IMR-90 (cell line): ENCODE results near the gene ID2. TPM values are rescaled to one million over a fixed set of nuclear protein-coding genes. Genes with fewer than 3 reads are reported as not detected.

Experiments
- ATAC-seq: fragments of 200-7000 bp; cut with Tn5 transposase; 2 replicates; pipeline ENCODE4 v1.9.1; 2020; ENCODE audit warnings: low read depth, mild to moderate bottlenecking, moderate library complexity
- BruUV-seq: library from RNA; stranded (reverse); fragments of 400-500 nt; replicated peaks from 2 replicates; lab custom pipeline; 2021; lab: Mats Ljungman, UMichigan
- CTCF ChIA-PET: fragments of 300-600 bp; formaldehyde crosslinking; extraction: SDS; loops from one replicate; lab custom pipeline; 2021; ENCODE audit warnings: antibody characterized with exemption; lab: Yijun Ruan, JAX
- POLR2A ChIA-PET: fragments of 300-600 bp; sonication (Branson Sonifier 250); formaldehyde crosslinking; loops from one replicate; lab custom pipeline; 2022; ENCODE audit warnings: antibody characterized with exemption; ENCODE audit not compliant: unreplicated experiment; lab: Charles Lee
- DNase-seq: peaks from one replicate; pipeline ENCODE4 v3.0.0; 2013
- H2AFZ ChIP-seq: replicated peaks from 2 replicates; pipeline ENCODE3; 2013; ENCODE audit warnings: low read length, mild to moderate bottlenecking; ENCODE audit not compliant: poor library complexity
- H2AK5ac ChIP-seq: 2 replicates; pipeline ENCODE4 v1.6.1; 2013; ENCODE audit warnings: low read depth, low read length, inconsistent platforms
- H2AK9ac ChIP-seq: replicated peaks from 2 replicates; pipeline ENCODE3; 2013; ENCODE audit warnings: mild to moderate bottlenecking, low read depth, low read length, moderate library complexity; ENCODE audit not compliant: poor library complexity
- H2BK120ac ChIP-seq: 2 replicates; pipeline ENCODE4 v1.6.1; 2013; ENCODE audit warnings: low read depth, low read length, inconsistent platforms
- H2BK15ac ChIP-seq: 3 replicates; pipeline ENCODE4 v1.6.1; 2013; ENCODE audit warnings: low read depth, low read length, inconsistent platforms
- H2BK20ac ChIP-seq: 2 replicates; pipeline ENCODE4 v1.6.1; 2013; ENCODE audit warnings: low read depth, mild to moderate bottlenecking, inconsistent platforms, low read length, moderate library complexity
- H2BK5ac ChIP-seq: 2 replicates; pipeline ENCODE4 v1.6.1; 2013; ENCODE audit warnings: mild to moderate bottlenecking, low read depth, low read length, inconsistent platforms; ENCODE audit not compliant: poor library complexity, severe bottlenecking
- H3K14ac ChIP-seq: replicated peaks from 2 replicates; pipeline ENCODE4 v1.6.1; 2013; ENCODE audit warnings: low read depth, low read length, inconsistent platforms
- H3K18ac ChIP-seq: 2 replicates; pipeline ENCODE4 v1.6.1; 2013; ENCODE audit warnings: low read depth, low read length, control low read depth
- H3K23ac ChIP-seq: 2 replicates; pipeline ENCODE4 v1.6.1; 2013; ENCODE audit warnings: low read depth, low read length, inconsistent platforms
- H3K27ac ChIP-seq: 2 replicates; pipeline ENCODE4 v1.5.1; 2013; ENCODE audit warnings: mild to moderate bottlenecking, control low read depth, low read length; ENCODE audit not compliant: insufficient read depth
- H3K27me3 ChIP-seq: 2 replicates; pipeline ENCODE4 v1.6.1; 2013; ENCODE audit warnings: low read length; ENCODE audit not compliant: control insufficient read depth, insufficient read depth
- H3K36me3 ChIP-seq: 2 replicates; pipeline ENCODE4 v1.6.1; 2013; ENCODE audit warnings: low read length, mixed read lengths; ENCODE audit not compliant: control insufficient read depth, insufficient read depth
- H3K4ac ChIP-seq: 2 replicates; pipeline ENCODE4 v1.6.1; 2013; ENCODE audit warnings: low read depth, low read length, inconsistent platforms
- H3K4me1 ChIP-seq: 2 replicates; pipeline ENCODE4 v1.6.1; 2013; ENCODE audit warnings: low read length, mixed read lengths; ENCODE audit not compliant: control insufficient read depth, insufficient read depth
- H3K4me2 ChIP-seq: 2 replicates; pipeline ENCODE4 v1.6.1; 2013; ENCODE audit warnings: low read depth, mild to moderate bottlenecking, control low read depth, low read length, moderate library complexity
- H3K4me3 ChIP-seq: 2 replicates; pipeline ENCODE4 v1.5.1; 2013; ENCODE audit warnings: low read depth, mild to moderate bottlenecking, control low read depth, low read length, moderate library complexity; ENCODE audit not compliant: insufficient read depth
- H3K56ac ChIP-seq: 2 replicates; pipeline ENCODE4 v1.6.1; 2013; ENCODE audit warnings: low read length, inconsistent platforms; ENCODE audit not compliant: insufficient read depth; ENCODE audit errors: extremely low read depth
- H3K79me1 ChIP-seq, 2 experiments: 2 replicates each; pipeline ENCODE4 v1.6.1; 2013; ENCODE audit warnings: low read length in 2 of 2, inconsistent platforms in 1 of 2, low read depth in 1 of 2
- H3K9ac ChIP-seq: 2 replicates; pipeline ENCODE4 v1.6.1; 2013; ENCODE audit warnings: low read depth, low read length, control low read depth
- H3K9me1 ChIP-seq: 2 replicates; pipeline ENCODE4 v1.6.1; 2013; ENCODE audit warnings: low read length, inconsistent platforms; ENCODE audit not compliant: insufficient read depth
- H3K9me3 ChIP-seq: 2 replicates; pipeline ENCODE4 v1.6.1; 2013; ENCODE audit warnings: low read length; ENCODE audit not compliant: control insufficient read depth, insufficient read depth
- H4K20me1 ChIP-seq: 2 replicates; pipeline ENCODE4 v1.6.1; 2013; ENCODE audit warnings: low read length, inconsistent platforms; ENCODE audit not compliant: insufficient read depth
- H4K5ac ChIP-seq: 2 replicates; pipeline ENCODE4 v1.6.1; 2013; ENCODE audit warnings: mild to moderate bottlenecking, low read depth, low read length, control low read depth
- H4K8ac ChIP-seq, 2 experiments: 2 replicates each; pipeline ENCODE4 v1.6.1; 2013; ENCODE audit warnings: low read depth in 2 of 2, low read length in 2 of 2, control low read depth in 1 of 2, inconsistent platforms in 1 of 2
- H4K91ac ChIP-seq: 2 replicates; pipeline ENCODE4 v1.6.1; 2013; ENCODE audit warnings: low read depth, low read length, inconsistent platforms; ENCODE audit not compliant: insufficient read depth
- BHLHE40 ChIP-seq: fragments of 150-350 bp; IDR thresholded peaks from 2 replicates; pipeline ENCODE4 v1.6.1; 2016; ENCODE audit warnings: mild to moderate bottlenecking, low read depth, low read length
- CHD1 ChIP-seq: IDR thresholded peaks from 2 replicates; pipeline ENCODE4 v1.6.1; 2012; ENCODE audit warnings: low read depth, low read length, improper control_type of control experiment
- MAFK ChIP-seq: IDR thresholded peaks from 2 replicates; pipeline ENCODE4 v1.6.1; 2012; ENCODE audit warnings: low read depth, low read length, improper control_type of control experiment
- MXI1 ChIP-seq: IDR thresholded peaks from 2 replicates; pipeline ENCODE4 v1.6.1; 2012; ENCODE audit warnings: low read depth, mild to moderate bottlenecking, low read length, moderate library complexity, borderline replicate concordance
- WGBS, 2 experiments: methylation state at CpG; one replicate each; pipeline versions ENCODE4 v1.1.5 to v1.1.7; 2013; ENCODE audit warnings: missing lambda C conversion rate in 2 of 2; ENCODE audit not compliant: insufficient read length in 1 of 2; ENCODE audit errors: extremely low coverage in 2 of 2; 5-methylcytosine and 5-hydroxymethylcytosine counted together
- dilution Hi-C: fragments of 300-500 bp; cut with HindIII; formaldehyde crosslinking; loops from one replicate; pipeline ENCODE4 v1.14.3; 2018; ENCODE audit warnings: low sequenced_read_pairs; ENCODE audit not compliant: unreplicated experiment
- in situ Hi-C: fragments of 300-500 bp; cut with MboI; formaldehyde crosslinking; loops from 3 replicates; pipeline ENCODE4 v1.14.3; 2019; ENCODE audit warnings: low sequenced_read_pairs, inconsistent platforms, mixed read lengths
- intact Hi-C: fragments of 100-400 bp; cut with micrococcal nuclease; formaldehyde crosslinking; loops from 2 replicates; pipeline ENCODE4 v1.10.0; 2022
- polyA plus RNA-seq, 3 experiments: library from polyadenylated mRNA; depleted of rRNA; stranded (reverse); fragments of >200 nt; gene quantifications; 2 replicates each; pipeline ENCODE4 v1.2.3, GENCODE V29; 2012; ENCODE audit warnings: low replicate concordance in 1 of 3
- total RNA-seq: library from RNA; depleted of rRNA; stranded (reverse); fragments of >200 nt; gene quantifications from 2 replicates; pipeline ENCODE4 v1.2.3, GENCODE V29; 2012

The ID2 gene
- total and polyA plus RNA-seq, 2 of the 4 experiments (the other 2 are of a cell fraction): 264 to 389 TPM

- no CpG with 5 or more reads among the region's 3 CpGs for WGBS, 2 experiments
- H3K27me3 ChIP-seq: no peaks in the 10 kb centered on the region
- H3K23ac ChIP-seq: no peak overlapping the region
- H2BK20ac ChIP-seq: no peak overlapping the region
- H3K36me3 ChIP-seq: no peaks in the 10 kb centered on the region
- no peak overlapping the region for H3K9ac ChIP-seq
- no peak overlapping the region for H4K8ac ChIP-seq
- H3K4ac ChIP-seq: no peak overlapping the region
- H2BK120ac ChIP-seq: no peak overlapping the region
- no peak overlapping the region for H3K4me3 ChIP-seq
- H3K9me1 ChIP-seq: no peaks in the 10 kb centered on the region
- no peak overlapping the region for H3K18ac ChIP-seq
- no peak overlapping the region for H3K4me2 ChIP-seq
- H2AK5ac ChIP-seq: no peak overlapping the region
- no peak overlapping the region for H2AFZ ChIP-seq
- peaks cover 15% of the 10 kb centered on the region for H3K4me1 ChIP-seq
- DNase-seq (no peak), ATAC-seq (no peak)
- H3K14ac ChIP-seq: no peak overlapping the region
- H2BK5ac ChIP-seq: no peak overlapping the region
- intact Hi-C loops (no loop called here), dilution Hi-C loops (no loop called here), in situ Hi-C loops (loop anchor here (10.0 kb wide), 1 partner anchor 128 kb away; no protein-coding TSS in a partner anchor)
- BruUV-seq: no TSS peak
- no peak overlapping the region for H2BK15ac ChIP-seq
- H3K9me3 ChIP-seq: peaks cover 4% of the 10 kb centered on the region
- H3K56ac ChIP-seq: no peak overlapping the region
- no peak overlapping the region for H3K27ac ChIP-seq
- no peaks in the 10 kb centered on the region for H3K79me1 ChIP-seq
- no peaks in the 10 kb centered on the region for H4K20me1 ChIP-seq
- H4K91ac ChIP-seq: no peak overlapping the region
- POLR2A ChIA-PET: no interaction called here
- no peak overlapping the region for H4K5ac ChIP-seq
- no peak overlapping the region for H2AK9ac ChIP-seq
- CTCF ChIA-PET: interaction anchor here (0.6 kb wide), 1 partner anchor 1425 kb away, joined by 4 read pairs; no protein-coding TSS in a partner anchor
- TF ChIP-seq BHLHE40 (no peak), MXI1 (no peak), MAFK (no peak), CHD1 (no peak)
Observed at GRCh38 chr2:8672940-8673339, 8.9 kb upstream of the ID2 start.
